AG20443 (cell line): ENCODE data around the gene MPEG1.

Source experiments
- DNase-seq: peaks from one replicate; pipeline ENCODE4 v3.0.0; 2012; ENCODE audit warnings: low spot score, mixed read lengths

The MPEG1 gene

GRCh38 chr11:59171508-59172322 is 41.0 kb downstream of the MPEG1 start, which contains the start of gene DTX4:
TSS of gene DTX4 (plus strand) at chr11:59172132. CDS start at chr11:59172596, 464 bp downstream.
- DNase-seq, result peak; percentile 92

GRCh38 chr11:59164028-59164427 is 48.7 kb downstream of the MPEG1 start:
- DNase-seq, result no peak
